Stimulated activated CD4-positive, alpha-beta T cell treated with anti-CD3 and anti-CD28 coated beads, Interleukin-12 subunit alpha, Interleukin-12 subunit beta, amount 100 ng/mL, for 4 hours (primary cell): Measurements from ENCODE around the gene HTR6.

Experiments
- DNase-seq: peaks from one replicate; pipeline ENCODE4 v3.0.0-alpha.2; 2020

Gene HTR6

DNA sequence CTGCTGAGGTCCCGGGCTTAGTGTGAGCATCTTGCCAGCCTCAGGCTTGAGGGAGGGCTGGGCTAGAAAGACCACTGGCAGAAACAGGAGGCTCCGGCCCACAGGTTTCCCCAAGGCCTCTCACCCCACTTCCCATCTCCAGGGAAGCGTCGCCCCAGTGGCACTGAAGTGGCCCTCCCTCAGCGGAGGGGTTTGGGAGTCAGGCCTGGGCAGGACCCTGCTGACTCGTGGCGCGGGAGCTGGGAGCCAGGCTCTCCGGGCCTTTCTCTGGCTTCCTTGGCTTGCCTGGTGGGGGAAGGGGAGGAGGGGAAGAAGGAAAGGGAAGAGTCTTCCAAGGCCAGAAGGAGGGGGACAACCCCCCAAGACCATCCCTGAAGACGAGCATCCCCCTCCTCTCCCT lies 7.2 kb upstream of the HTR6 start:
- DNase-seq = no peak

DNA sequence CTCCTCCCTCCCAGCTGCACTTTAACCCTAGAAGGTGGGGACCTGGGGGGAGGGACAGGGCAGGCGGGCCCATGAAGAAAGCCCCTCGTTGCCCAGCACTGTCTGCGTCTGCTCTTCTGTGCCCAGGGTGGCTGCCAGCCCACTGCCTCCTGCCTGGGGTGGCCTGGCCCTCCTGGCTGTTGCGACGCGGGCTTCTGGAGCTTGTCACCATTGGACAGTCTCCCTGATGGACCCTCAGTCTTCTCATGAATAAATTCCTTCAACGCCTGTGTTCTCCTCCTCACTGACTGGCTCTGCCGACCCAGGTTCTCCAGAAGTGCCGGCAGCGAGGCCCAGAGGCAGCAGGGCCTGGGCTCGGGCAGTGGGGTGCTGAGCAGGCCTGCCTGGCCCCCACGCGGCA lies 6.5 kb upstream of the HTR6 start:
- no peak for DNase-seq

DNA sequence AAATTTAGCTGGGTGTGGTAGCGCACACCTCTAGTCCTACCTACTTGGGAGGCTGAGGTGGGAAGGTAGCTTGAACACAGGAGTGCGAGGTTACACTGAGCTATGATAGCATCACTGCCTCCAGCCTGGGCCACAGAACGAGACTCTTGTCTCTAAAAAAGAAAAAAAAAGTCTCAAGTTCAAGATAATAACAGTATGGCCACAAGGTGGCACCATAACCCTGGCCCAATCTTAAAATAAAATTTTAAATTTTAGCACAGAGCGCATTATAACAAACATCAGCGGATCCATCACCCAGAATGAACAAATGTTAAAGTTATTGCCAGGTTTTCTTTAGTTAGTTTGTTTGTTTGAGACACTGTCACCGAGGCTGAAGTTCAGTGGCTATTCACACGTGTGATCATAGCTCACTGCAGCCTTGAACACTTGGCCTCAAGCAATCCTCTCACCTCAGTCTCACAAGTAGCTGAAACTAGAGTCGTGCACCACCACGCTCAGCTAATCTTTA lies 2.9 kb upstream of the HTR6 start:
- DNase-seq = no peak

DNA sequence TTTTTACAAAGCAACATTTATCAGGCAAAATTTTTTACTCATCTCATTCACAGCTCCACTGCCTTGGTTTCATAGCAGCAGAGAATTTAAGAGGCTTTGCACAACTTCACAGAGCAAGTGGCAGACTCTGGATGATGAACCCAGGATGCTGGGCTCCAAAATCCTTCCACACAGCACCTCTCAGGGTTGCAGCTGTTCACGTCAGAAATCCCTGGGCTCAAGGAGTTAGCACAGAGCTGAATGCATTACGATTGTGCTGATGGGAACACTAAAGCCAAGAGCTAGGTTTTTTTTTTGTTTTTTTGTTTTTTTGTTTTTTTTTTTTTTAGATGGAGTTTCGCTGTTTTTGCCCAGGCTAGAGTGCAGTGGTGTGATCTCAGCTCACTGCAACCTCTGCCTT lies 2.4 kb upstream of the HTR6 start:
- no peak for DNase-seq

DNA sequence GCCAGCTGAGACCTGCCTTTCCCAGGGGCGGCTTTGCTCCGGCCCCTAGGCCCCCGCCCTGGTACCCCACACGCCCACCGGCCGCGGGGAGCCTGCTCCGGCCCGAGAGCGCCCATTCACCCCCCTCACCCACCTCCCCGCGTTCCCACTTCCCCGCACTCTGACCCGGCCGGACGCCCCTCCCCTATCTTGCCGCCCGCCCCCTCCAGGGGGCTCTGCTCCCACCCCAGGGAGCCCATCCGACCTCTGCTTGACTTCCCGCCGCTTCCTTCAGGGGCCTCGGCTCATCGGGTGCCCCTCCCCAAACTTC lies 466 bp downstream of the HTR6 start:
- no peak for DNase-seq

DNA sequence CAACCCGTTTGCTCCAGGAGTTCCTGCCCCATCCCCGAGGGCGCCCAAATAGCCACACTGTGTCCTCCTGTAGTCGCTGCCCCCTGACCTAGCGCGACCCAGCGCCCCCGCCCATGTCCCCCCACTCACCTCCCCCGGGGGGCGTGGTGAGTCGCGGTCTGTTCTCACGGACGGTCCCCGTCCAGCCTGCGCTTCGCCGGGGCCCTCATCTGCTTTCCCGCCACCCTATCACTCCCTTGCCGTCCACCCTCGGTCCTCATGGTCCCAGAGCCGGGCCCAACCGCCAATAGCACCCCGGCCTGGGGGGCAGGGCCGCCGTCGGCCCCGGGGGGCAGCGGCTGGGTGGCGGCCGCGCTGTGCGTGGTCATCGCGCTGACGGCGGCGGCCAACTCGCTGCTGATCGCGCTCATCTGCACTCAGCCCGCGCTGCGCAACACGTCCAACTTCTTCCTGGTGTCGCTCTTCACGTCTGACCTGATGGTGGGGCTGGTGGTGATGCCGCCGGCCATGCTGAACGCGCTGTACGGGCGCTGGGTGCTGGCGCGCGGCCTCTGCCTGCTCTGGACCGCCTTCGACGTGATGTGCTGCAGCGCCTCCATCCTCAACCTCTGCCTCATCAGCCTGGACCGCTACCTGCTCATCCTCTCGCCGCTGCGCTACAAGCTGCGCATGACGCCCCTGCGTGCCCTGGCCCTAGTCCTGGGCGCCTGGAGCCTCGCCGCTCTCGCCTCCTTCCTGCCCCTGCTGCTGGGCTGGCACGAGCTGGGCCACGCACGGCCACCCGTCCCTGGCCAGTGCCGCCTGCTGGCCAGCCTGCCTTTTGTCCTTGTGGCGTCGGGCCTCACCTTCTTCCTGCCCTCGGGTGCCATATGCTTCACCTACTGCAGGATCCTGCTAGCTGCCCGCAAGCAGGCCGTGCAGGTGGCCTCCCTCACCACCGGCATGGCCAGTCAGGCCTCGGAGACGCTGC lies 1.1 kb downstream of the HTR6 start:
- no peak for DNase-seq

DNA sequence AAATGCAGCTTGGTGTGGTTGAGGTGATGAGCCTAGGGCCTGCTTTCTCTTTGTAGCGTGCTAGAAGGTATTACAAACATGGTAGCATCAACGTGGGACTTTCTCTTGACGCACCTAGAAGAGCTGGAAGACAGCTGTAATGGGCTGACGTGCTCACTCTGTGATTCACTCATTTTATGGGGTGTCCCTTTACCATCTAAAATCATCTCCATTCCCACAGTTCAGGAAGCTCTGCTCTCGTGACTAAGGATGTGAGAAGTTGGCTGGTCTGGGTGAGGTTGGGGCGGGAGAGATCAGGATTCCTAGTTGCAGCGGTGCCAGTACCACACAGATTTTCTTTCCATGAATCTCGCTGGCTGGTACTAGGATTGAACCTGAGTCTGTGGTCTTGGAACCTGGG lies 4.2 kb downstream of the HTR6 start:
- DNase-seq = no peak

DNA sequence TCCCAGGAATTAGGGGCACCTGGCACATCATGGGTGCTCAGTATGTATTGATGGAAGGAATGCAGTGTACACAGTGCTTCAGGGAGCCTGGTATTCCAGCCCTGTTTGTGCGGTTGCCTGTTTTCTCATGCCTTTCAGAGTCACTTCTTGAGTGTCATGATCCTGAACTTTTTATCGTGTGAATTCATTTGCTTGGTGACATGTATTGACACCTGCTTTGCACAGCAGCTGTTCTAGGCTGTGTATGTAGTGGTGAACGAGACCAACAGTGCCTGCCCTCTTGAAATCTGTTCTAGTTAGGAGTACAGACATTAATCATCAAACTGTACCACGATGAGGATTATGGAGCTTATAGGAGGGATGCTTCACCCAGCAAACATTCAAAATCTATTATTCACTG lies 6.1 kb downstream of the HTR6 start:
- DNase-seq = no peak

DNA sequence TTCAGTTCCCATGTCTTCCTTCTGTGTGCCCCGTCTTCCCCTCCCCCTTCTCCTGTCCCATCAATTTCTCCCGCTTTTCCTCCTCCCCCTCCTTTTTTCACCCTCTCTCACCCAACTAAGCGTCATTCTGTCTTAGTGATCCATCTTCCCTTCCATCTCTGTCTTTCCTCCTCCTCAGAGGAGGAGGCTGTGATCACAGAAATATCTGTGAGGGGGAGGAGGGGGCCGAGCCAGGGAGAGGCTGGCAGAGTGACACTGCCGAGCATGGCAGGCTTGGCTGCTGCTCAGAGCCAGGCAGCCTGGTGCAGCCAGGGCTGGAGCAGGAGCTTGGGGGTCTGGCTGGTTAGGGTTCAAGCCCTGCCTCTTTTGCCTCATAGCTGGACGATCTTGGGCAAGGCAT lies 7.6 kb downstream of the HTR6 start:
- no peak for DNase-seq

DNA sequence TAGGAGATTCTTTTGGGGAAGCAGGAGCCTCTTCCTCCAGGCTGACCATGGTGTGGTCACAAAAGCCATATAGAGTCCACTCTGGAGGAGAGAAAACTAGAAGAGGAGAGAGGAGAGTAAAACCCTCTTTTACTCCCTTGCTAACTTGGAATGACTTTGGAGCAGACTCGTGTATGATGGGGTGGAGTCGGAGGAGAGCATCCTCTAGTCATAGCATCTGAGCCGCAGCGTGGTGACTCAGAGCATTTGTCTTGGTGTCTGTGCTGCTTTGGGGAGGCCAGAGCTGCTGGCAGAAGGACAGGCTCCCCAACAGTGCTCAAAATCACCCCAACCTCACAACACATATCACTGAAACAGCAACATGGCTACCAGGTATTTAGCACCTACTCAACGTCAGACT lies 11.1 kb downstream of the HTR6 start:
- DNase-seq = no peak

DNA sequence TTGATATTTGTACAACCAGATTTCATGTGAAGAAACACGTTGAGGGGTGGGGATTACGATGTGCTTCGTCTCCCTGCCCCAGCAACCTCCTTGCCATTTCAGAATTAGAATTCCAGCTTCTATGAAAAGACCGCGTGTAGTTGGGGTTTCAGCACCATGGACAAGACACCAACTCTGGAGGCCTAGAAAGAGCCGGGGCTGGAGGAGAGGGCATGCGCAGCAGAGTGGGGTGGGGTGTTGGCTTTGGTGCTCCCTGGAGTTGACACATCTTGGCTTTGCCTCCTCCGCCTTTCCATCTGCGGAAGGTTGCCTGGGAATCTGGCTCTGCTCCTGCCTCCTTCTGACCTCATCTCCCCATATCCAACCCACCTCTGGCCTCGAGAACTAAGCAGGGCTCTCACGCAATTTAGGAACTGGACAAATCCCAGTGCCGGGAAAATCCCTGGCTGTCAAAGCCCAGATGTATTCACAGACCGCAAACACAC lies 11.8 kb downstream of the HTR6 start:
- DNase-seq = no peak

DNA sequence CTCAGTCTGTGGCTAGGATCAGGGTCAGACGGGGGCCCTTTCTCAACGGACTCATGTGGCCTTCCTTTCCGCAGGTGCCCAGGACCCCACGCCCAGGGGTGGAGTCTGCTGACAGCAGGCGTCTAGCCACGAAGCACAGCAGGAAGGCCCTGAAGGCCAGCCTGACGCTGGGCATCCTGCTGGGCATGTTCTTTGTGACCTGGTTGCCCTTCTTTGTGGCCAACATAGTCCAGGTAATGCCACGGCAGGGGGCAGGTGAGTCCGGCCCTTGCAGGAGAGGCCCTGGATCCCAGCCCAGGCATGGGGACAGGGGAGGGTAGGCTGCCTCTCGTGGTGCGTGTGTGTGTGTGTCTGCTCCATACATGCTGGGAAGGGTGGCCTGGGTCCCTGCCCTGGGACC lies 13.8 kb downstream of the HTR6 start:
- DNase-seq = no peak

DNA sequence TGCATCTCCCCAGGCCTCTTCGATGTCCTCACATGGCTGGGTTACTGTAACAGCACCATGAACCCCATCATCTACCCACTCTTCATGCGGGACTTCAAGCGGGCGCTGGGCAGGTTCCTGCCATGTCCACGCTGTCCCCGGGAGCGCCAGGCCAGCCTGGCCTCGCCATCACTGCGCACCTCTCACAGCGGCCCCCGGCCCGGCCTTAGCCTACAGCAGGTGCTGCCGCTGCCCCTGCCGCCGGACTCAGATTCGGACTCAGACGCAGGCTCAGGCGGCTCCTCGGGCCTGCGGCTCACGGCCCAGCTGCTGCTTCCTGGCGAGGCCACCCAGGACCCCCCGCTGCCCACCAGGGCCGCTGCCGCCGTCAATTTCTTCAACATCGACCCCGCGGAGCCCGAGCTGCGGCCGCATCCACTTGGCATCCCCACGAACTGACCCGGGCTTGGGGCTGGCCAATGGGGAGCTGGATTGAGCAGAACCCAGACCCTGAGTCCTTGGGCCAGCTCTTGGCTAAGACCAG lies 14.3 kb downstream of the HTR6 start:
- DNase-seq = no peak

DNA sequence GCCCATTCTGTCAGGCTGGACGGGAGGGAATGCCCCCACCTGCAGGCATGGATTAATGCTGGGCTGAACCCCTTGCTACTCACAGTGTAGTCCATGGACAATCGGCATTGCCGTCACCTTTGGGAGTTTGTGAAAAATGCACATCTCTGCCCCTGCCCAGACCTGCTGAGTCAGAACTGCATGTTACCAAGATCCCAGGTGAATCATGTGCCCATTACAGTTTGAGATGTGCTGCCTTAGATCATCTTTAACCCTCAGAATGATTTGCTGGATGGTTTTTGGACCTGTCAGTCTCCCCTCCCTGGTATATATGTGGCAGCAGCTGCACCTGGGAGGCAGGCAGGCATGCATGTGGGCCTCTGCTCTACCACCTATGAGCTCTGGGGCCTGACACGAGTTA lies 15.0 kb downstream of the HTR6 start:
- DNase-seq = no peak

DNA sequence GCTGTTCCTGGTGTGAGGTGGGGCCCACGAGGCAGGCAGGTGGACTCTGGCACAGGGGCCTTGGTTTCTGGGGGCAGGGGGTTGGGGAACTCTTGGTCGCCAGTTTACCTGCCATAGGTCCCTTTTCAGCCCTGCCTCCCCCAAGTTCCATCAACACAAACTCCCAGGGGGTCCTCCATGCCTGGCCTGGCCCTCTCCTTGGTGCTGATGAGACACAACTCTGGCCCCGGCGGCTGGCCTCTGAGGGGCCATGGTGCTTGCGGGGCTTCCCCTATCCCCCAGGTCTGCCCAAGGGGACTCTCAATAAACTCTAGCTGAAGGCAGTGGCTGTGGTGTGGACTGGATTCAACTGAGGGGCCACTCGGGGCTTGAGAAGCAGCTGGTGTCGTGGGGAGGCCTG lies 16.0 kb downstream of the HTR6 start:
- DNase-seq = no peak

DNA sequence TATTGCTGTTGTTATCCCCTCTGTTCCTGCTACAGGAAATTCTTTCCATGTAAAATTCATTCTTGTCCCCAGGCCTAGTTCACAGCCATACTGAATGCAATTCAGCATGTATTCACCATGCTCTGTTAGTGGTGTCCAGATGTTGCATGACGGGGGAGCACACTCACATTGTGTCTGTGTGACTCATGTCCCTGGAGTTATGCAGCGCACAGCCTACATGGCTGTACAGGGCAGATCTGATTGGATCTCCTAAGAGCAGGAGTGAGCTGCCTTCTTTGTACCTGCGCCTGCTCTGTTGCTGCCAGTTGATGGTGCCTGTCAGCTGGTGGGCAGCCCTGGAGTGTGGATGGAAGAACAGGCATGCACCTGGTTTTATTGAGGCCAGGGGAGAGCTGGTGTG lies 17.6 kb downstream of the HTR6 start:
- no peak for DNase-seq

DNA sequence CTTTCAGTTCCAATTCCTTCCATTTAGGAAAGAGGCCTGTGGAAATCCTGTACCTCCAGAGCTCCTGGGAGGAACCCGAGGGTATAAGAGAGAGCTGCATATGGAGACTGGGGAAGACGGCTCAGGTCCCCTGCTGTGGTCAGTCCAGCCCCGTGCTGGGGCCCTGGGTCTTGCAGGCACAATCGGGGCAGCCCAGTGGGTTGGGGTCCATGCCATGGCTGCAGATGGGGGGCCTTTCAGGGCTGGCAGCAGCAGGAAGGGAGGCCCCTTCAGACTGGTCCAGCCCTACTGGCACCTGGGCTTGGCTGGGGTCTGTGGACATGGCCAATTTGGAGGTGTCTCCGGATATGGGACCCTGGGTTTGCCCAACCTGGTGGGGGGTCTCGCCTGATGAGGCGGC lies 18.2 kb downstream of the HTR6 start:
- DNase-seq = no peak

DNA sequence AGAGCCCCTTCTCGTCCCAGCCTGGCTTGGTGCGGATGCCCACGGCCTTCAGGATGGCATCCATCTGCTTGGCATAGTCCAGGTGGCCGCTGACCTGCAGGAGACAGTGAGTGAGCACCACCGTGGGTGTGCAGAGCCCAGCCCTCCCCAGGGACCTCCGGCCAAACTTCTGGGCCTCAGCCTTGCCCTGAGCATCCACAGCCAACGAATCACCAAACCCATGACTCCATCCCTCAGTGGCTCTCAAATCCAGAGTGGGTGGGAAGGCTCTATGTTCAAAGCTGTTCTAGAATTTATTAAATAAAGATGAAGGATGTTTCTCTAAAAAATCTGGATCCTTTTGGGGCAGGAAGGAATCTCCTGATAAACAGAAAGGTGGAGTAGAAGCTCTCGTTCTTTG lies 18.7 kb downstream of the HTR6 start:
- no peak for DNase-seq

DNA sequence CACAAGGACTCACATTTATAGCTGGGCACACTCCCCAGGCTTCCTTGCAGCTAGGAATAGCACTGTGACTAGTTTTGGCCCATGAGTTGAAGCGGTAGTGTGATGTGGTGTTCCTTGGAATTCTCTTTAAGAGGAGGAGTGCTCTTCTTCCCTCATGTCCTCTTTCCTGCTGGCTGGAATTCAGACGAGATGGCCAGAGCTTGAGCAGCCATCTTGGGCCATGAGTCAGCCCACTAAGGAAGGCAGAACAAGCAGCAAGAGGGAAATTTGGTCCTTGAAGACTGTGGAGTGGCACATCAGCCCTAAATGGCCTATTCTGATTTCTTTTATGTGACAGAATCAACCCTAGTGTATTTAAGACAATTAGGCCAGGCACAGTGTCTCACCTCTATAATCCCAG lies 20.0 kb downstream of the HTR6 start:
- no peak for DNase-seq

DNA sequence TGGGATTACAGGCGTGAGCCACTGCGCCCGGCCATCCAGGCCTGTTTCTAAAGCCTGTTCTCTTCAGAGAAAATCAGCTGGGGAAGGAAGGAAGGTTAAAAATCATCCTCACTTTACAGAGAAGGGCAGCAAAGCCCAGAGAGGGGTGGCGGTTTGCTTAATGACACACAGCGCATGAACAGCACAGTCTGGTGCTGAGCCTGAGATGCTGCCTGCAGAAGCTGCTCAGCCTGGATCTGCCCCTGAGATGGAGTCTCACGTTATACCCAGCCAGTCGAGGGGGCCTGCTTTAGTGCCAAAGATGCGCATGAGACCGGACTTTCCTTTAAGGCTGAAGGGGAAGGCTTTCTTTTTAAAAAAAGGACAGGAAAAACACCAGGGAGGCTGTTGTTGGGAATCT lies 21.3 kb downstream of the HTR6 start:
- DNase-seq = no peak

DNA sequence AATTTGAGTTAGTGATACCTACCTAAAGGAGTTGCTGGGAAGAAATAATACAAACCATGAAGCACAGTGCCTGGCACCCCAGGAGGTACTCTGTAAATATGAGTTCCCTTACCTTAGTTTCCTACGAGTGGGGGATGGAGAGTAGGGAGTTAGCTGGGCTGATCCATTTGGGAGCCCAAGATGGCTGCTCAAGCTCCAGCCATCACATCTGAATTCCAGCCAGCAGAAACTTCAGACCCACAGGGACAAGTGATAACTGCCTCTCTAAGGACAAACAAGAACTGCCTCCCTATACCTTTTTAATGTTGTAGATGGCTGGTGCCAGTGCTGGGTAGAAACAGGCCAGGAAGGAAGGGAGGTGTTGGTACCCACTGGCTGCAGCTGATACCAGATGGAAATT lies 22.7 kb downstream of the HTR6 start:
- DNase-seq = no peak

DNA sequence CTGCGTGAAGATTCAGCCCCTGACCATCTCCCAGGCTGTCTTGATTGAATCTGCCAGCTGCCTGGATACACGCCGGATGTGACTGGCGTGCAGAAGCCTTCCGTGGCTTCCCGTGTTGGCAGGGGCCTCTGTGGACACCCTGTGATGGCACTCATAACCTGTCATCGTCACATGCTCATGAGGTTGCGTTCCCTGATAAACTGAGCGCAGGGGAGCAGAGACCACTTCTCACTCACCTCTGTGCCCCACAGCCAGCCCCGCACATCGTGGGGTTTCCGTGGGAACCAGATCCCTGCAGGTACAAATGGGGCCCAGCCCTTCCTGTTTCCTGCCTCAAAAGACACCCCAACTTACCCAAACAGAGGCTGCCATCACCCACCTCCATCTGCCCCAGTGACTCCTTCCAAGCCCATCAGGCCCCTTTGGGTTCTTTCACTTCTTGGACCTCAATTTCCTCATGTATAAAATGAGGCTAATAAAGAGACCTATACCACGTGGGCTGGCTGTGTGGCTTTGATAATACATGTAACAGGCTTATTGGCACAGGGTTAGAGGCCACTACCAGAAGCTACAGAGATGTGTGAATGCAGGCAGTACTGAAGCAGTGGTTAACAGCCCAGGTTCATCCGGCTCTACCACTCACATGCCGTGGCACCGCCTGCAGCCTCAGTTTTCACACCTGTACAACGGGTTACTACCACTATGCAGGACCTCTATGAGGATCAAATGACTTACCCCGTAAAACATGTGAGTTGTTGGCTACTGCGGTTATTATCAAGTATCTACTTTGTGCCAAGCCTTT lies 23.6 kb downstream of the HTR6 start:
- no peak for DNase-seq

DNA sequence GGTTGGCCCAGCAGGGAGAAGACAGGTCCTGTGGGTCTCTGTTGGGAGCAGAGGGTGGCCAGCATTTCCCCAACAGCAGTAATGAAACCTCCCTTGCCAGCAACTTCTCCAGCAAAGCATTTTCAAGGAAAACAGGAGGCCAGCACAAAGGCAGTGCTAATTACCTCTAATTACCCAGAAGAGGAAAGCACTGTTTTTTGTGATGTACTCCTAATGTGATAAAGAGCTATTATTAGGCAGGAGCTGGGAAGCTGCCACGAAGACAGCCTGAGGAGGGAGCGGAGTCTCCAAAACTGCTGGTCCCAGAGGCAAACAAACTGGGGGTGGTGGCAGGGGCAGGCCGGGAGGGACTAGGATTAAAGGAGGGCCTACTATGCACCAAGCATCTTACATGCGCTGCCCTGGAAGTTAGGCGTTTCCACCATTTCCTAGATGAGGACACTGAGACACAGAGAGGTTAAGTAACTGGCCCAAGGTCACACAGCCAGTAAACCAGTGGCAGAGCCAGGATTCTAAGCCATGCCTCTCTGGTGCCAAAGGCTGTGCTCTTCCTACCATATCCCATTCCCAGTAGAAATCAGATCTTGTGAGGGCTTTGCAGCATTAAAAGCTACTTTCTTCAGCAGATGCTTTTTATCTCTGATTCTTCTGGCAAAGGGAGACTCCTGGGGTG lies 24.5 kb downstream of the HTR6 start:
- DNase-seq = no peak
